Skeletal muscle satellite cell (primary cell): ENCODE results near the gene TMEM235.

Experiments used
- H3K27me3 ChIP-seq: 2 replicates; pipeline ENCODE4 v1.7.0; 2013; ENCODE audit warnings: low read length; ENCODE audit not compliant: control insufficient read depth, insufficient read depth
- H3K36me3 ChIP-seq: 2 replicates; pipeline ENCODE4 v1.7.0; 2013; ENCODE audit warnings: mild to moderate bottlenecking, control low read depth, low read length; ENCODE audit not compliant: insufficient read depth
- H3K4me1 ChIP-seq: 2 replicates; pipeline ENCODE4 v1.7.0; 2013; ENCODE audit warnings: low read length; ENCODE audit not compliant: control insufficient read depth, insufficient read depth
- H3K4me2 ChIP-seq: 2 replicates; pipeline ENCODE4 v1.7.0; 2013; ENCODE audit warnings: mild to moderate bottlenecking, low read length
- H3K4me3 ChIP-seq: 2 replicates; pipeline ENCODE4 v1.7.0; 2013; ENCODE audit warnings: low read length
- H3K9ac ChIP-seq: 2 replicates; pipeline ENCODE4 v1.7.0; 2013; ENCODE audit warnings: mild to moderate bottlenecking, low read depth, low read length, moderate library complexity
- H3K9me3 ChIP-seq: replicated peaks from 2 replicates; pipeline ENCODE4 v1.7.0; 2013; ENCODE audit warnings: mild to moderate bottlenecking, control low read depth, low read length

TMEM235 gene

DNA sequence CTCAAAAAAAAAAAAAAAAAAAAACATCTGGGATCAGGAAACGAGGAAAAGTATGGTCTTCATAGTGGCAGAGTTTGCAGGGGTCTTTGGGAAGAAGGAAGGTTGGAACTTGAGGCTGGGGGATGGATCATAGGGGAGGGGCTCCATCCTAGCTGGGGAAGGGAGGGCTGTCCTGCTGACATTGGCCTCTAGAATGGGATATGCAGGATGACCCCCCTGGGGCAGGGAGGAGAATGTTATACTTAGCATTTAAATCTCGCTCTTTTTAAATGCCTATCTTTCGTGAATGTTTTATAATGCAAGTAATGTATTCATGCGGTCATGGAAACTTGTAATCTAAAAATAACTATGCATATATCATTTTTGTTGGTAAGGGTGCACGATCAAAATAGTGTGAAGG is 33.2 kb downstream of the TMEM235 start:
- H3K9ac ChIP-seq: no peak overlapping the region
- H3K9me3 ChIP-seq: no peaks in the 10 kb centered on the region
- H3K4me1 ChIP-seq: no peaks in the 10 kb centered on the region

DNA sequence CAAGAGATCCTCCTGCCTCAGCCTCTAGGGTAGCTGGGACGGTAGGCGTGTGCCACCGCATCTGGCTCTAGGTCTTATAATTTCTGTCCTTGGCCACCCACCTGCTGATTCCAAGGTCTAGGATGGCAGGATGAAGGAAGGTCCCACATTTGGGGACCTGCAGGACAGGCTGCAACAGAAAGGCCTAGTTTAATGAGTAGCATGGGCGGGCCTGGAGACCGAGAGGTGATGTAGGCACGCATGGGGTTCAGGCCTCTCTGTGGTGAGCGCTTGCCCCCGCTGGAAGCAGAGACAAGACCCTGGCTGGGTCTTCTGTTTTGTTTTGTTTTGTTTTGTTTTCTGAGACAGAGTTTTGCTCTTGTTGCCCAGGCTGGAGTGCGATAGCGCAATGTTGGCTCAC is 33.7 kb downstream of the TMEM235 start:
- Histone ChIP-seq H3K9me3 (no peaks in the 10 kb centered on the region), H3K4me3 (no peak overlapping the region), H3K36me3 (no peaks in the 10 kb centered on the region), H3K4me2 (no peak overlapping the region), H3K4me1 (no peaks in the 10 kb centered on the region), H3K9ac (no peak overlapping the region), H3K27me3 (peaks cover 32% of the 10 kb centered on the region)

More for the DNA sequence above, 33.2 kb downstream of the TMEM235 start:
- H3K36me3 ChIP-seq: no peaks in the 10 kb centered on the region
- peaks cover 27% of the 10 kb centered on the region for H3K27me3 ChIP-seq
- no peak overlapping the region for H3K4me2 ChIP-seq
- no peak overlapping the region for H3K4me3 ChIP-seq

DNA sequence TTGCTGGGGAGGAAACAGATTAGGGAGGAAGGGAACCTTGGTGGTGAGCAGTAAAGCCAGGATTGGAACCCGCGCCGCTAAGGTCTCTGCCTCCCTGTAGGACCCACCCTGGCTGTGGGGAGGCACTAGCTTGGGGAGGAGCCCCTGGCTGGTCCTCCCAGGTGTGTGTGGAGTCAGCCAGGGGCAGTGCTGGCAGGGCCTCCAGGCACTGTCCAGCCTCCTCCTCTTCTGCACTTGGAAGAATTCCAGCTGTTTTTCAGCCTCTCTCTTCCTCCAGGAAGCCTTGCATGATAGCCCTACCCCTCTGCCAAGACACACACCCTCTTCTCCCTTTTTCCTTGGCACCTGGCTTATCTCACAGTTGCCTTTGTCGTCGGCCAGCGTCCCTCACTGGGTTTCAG is 34.8 kb downstream of the TMEM235 start:
- H3K4me3 ChIP-seq: no peak overlapping the region

DNA sequence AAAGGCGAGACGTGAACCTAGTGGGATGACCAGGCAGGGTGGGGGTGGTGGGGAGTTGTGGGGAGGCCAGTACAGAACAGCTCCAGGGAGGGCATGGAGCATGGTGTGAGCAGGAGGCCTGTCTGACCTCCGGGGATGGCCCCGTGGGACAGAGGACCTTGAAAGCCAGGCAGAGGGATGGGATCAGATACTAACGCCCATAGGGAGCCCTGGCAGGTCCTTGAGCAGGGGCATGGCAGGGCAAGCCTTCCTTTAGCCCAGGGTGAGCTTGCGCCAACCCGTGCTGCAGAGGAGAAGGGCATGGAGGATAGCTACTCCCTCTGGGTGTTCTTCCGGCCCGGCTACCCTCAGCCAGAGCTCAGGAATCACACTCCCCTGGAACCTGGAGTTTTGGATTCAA is 35.3 kb downstream of the TMEM235 start:
- no peak overlapping the region for H3K9ac ChIP-seq
- H3K4me2 ChIP-seq: no peak overlapping the region
- no peak overlapping the region for H3K4me3 ChIP-seq
- no peaks in the 10 kb centered on the region for H3K9me3 ChIP-seq
- H3K4me1 ChIP-seq: no peaks in the 10 kb centered on the region
- H3K36me3 ChIP-seq: no peaks in the 10 kb centered on the region
- H3K27me3 ChIP-seq: peaks cover 44% of the 10 kb centered on the region

More for the DNA sequence above, 34.8 kb downstream of the TMEM235 start:
- Histone ChIP-seq H3K27me3 (peaks cover 39% of the 10 kb centered on the region), H3K36me3 (no peaks in the 10 kb centered on the region), H3K4me1 (no peaks in the 10 kb centered on the region), H3K9ac (no peak overlapping the region), H3K9me3 (no peaks in the 10 kb centered on the region), H3K4me2 (no peak overlapping the region)

DNA sequence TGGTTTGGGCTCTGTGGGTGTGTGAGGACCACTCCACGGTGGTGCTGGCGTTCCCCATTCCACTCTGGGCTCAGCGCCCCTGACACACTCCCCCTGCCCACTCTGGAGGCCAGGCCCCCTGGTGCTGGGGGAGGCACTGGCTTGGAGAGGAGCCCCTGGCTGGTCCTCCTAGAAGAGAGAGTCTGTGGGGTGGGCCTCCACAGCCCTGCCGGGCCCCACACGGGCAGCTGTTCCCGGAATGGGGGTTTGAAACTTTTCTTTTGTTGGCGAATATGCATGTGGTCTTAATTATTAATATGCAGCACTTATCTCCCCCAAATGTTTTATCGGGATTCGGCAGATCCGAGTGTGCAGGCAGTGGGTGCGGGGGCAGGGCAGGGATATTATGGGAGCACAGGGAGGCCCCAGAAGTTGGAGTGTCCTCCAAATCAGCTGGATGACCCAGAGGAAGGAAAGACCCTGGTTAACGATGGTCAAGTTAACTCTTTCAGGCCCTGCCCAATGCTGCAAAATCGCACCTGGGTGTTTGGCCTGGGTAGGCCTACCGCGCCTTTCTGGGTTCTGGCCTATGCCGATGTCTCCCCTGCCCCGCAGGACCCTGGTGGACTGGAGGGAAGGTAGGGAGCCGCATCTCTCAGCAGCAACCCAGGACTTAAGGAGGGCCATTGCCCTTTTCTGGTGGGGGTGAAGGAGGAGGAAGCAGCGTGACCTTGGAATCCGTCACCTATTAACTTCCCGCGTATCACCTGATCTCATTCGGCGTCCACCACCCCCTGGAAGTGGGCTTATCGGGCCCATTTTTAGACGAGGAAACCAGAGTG is 36.0 kb downstream of the TMEM235 start:
- Histone ChIP-seq H3K27me3 (peaks cover 51% of the 10 kb centered on the region), H3K9me3 (no peaks in the 10 kb centered on the region), H3K9ac (no peak overlapping the region), H3K4me1 (no peaks in the 10 kb centered on the region), H3K36me3 (no peaks in the 10 kb centered on the region), H3K4me3 (no peak overlapping the region), H3K4me2 (no peak overlapping the region)

DNA sequence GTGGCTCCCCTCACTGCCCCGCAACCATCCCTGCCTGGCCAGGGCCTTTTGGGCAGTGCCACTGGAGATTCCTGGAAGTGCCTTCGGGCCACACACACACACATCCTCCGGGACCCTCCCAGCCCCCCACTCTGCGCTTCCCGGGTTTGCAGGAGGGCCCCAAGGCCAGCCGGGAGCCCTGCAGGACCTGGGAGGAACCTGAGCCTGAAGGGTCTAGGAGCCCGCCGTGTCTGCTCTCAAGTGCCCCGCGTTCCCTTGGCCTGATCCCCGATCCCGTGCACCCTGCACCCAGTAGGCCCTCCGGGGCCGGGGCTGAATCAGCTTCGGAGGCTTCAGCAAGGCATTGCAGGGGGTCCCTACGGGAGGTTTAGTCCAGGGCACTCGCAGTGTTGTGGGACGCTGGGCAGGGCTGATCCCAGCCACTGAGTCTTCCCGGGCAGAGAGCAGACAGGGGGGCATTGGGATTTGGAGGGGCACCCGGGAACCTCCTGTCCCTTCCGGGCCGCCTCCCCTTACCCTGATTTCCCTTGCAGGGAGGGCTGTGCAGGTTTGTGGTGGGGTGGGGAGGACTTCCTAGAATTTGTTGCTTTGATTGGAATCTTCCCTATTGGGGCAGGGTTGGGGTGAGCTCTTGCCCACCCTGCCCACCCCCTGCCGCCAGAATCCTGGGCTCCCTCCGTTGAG is 36.9 kb downstream of the TMEM235 start:
- Histone ChIP-seq H3K9ac (no peak overlapping the region), H3K4me2 (no peak overlapping the region), H3K9me3 (no peaks in the 10 kb centered on the region), H3K36me3 (no peaks in the 10 kb centered on the region), H3K27me3 (peaks cover 56% of the 10 kb centered on the region), H3K4me1 (no peaks in the 10 kb centered on the region), H3K4me3 (no peak overlapping the region)

DNA sequence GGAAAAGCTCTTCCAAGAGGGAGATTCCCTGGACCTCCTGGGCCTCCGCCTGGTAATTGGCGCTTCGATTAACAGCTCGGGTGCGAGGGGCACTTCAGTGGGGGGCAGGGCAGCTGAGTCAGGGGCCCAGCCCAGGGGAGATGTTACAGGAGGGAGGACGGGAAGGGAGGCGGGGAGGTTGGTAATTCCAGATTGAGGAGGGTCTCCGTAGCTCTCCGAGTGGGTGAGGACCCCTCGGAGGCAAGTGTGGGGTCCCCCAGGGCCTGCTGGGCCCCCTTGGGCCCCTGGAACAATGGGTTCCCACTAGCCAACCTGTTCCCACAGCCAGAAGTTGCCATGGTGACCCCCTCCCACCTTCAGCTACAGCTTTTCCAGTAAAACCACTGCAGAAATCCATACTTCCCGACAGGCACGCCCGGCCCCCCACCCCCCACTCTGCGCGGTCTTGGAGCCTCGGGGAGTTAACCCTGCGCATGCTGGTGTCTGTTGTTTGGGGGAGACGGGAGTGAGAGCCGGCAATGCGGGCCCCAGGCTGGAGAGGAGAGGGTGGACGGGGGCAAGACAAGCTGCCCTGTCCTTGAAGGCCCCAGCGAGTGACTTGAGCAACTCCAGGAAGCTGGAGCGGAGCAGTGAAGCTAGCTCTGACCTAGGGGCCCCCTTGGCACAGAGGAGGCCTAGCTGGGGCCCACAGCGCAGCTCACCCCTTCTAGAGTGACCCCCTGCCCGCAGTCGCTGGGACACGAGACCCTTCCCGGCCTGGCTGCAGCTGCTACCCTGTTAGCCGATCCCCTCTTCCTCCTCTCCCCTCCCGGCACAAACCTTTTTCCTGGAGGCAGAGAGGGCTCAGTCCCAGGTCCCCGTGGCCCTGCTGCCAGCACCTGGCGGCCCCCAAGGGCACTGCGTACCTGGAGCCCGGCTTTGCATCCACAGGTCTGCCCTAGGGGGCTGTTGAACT is 37.8 kb downstream of the TMEM235 start:
- Histone ChIP-seq H3K4me2 (no peak overlapping the region), H3K36me3 (no peaks in the 10 kb centered on the region), H3K4me1 (no peaks in the 10 kb centered on the region), H3K9ac (no peak overlapping the region), H3K27me3 (peaks cover 63% of the 10 kb centered on the region), H3K4me3 (no peak overlapping the region), H3K9me3 (peaks cover 3% of the 10 kb centered on the region)

DNA sequence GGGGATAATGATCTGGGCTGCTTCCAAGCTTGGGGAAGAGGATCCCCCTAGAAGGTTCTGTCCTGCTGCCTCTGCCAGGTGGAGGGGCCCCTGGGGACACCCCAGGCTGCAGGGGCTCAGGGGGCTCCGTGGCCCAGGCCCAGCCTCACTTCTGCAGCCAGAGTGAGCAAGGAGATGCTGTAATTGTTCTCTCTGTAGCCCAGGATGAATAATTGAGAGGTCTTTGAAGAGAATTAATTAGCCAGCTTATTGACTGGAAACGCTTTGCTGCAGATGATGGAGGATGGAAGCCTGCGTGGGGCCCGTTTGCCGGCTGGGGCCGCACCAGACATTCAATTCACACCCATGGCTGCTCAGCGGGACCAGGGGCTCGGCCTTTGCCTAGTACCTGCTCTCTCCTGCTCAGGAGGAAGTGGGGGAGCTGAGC is 38.5 kb downstream of the TMEM235 start:
- no peak overlapping the region for H3K9ac ChIP-seq
- peaks cover 63% of the 10 kb centered on the region for H3K27me3 ChIP-seq
- peaks cover 3% of the 10 kb centered on the region for H3K9me3 ChIP-seq
- H3K4me2 ChIP-seq: no peak overlapping the region
- no peaks in the 10 kb centered on the region for H3K4me1 ChIP-seq
- no peaks in the 10 kb centered on the region for H3K36me3 ChIP-seq
- no peak overlapping the region for H3K4me3 ChIP-seq

DNA sequence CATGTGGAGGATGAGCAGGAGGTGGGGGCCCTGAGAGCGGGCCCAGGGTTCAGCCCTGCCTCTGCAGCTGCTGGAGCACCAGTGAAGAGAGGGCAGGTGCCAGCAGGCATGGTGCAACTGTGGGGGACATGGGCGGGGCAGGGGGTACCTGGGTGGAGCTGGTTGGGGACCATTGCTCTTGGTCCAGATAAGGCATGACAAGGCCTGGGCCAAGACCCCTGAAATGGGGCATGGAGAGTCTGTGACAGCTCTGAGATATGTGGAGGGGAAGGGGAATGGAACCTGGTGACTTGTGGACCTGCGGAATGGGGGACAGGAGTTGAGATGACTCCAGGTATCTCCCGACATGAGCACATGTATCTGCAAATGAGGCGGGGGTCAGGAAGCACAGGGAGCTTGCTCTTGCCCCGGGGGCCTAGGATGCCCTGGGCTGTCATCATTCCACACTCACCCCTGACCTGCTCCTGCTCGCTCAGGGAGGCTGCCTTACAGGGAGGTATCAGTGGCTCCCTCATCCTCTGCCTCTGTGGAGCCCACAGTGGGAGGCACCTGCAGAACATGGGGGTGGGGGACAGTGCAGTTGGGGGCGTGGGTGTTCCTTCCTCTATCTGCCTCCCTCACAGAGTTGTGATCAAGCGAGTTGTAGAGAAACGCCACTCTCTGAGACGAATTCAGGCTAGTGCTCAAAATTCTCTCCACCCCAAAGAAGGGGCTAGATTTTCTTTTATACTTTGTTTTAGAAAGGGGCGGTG is 40.2 kb downstream of the TMEM235 start:
- Histone ChIP-seq H3K4me3 (no peak overlapping the region), H3K9me3 (peaks cover 3% of the 10 kb centered on the region), H3K27me3 (peaks cover 67% of the 10 kb centered on the region), H3K4me1 (no peaks in the 10 kb centered on the region), H3K4me2 (no peak overlapping the region), H3K36me3 (no peaks in the 10 kb centered on the region), H3K9ac (no peak overlapping the region)

DNA sequence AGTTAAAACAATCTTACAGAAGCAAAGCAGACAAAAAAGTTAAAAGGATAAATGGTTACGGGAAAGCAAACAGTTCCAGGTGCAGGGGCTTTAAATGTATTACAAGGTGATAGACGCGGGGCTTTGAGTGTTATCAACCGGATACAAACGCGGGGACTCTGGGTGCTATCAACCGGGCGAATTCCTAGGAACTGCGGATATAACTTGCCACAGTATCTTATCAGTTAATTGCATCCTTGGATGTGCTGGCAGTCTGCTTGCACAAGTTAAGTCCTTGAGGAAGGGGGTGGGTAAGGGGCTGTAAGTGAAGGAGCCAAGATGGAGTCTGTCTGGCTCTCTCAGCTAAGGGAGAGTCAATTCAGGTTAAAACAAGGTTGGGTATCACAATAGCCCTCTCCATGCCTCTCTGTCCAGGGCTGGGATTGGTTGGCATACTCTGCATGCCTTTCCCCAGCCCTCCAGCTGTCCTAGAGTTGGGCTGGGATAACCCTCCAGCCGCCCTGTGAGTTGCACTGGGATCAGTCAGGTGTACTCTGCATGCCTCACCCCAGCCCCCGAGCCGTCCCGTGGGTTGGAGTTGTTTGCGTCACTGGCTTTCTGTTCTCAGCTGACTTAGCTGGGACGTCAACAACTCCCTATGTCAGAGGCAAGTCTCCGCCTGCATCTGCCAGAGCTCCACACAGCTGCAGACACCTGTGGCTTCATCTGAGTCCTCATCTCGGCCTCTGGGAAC is 40.9 kb downstream of the TMEM235 start:
- peaks cover 67% of the 10 kb centered on the region for H3K27me3 ChIP-seq
- H3K9me3 ChIP-seq: peaks cover 3% of the 10 kb centered on the region

More for the DNA sequence above, 40.9 kb downstream of the TMEM235 start:
- H3K4me1 ChIP-seq: no peaks in the 10 kb centered on the region
- no peaks in the 10 kb centered on the region for H3K36me3 ChIP-seq
- peak overlapping the region; percentile 25 for H3K4me2 ChIP-seq
- H3K9ac ChIP-seq: no peak overlapping the region
- H3K4me3 ChIP-seq: no peak overlapping the region
